C4-2B (cell line): ENCODE measurements around the gene IGSF22.

Source experiments
- ZFX ChIP-seq: fragments of 450-650 bp; IDR thresholded peaks from 2 replicates; pipeline ENCODE4 v1.6.1; 2017
- TF ChIP-seq, protein P1 (sequence below): fragments of 450-650 bp; conservative IDR thresholded peaks from 2 replicates; pipeline ENCODE4 v1.5.1; 2017; ENCODE audit warnings: mild to moderate bottlenecking

DNA sequence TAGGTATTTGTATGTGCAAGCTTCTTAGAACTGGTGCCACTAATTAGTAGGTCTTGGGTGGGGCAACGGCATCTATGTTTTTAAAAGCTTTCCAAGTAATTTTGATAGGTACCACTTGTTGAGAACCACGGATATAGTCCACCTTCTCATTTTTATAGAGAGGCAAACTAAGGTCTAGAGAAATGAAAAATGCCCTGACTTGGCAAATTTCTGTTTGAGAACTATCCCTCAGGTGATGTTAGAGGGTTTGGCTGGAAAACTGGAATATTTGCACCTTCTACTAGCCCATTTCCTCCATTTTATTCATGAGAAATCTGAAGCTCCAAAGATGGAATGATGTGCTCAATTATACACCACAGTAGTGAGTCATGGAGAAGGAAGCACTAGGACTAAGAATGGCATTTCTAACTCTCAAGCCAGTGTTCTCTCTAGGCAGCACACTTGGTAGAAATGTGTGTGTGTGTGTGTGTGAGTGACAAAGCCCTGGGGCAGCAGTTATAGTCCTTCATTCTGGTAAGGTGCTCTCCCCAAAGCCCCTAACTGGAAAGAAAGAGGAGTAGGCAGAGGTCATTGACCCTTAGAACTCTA lies 29.3 kb downstream of the IGSF22 start:
- TF ChIP-seq, protein P1, sequence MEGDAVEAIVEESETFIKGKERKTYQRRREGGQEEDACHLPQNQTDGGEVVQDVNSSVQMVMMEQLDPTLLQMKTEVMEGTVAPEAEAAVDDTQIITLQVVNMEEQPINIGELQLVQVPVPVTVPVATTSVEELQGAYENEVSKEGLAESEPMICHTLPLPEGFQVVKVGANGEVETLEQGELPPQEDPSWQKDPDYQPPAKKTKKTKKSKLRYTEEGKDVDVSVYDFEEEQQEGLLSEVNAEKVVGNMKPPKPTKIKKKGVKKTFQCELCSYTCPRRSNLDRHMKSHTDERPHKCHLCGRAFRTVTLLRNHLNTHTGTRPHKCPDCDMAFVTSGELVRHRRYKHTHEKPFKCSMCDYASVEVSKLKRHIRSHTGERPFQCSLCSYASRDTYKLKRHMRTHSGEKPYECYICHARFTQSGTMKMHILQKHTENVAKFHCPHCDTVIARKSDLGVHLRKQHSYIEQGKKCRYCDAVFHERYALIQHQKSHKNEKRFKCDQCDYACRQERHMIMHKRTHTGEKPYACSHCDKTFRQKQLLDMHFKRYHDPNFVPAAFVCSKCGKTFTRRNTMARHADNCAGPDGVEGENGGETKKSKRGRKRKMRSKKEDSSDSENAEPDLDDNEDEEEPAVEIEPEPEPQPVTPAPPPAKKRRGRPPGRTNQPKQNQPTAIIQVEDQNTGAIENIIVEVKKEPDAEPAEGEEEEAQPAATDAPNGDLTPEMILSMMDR, result no peak
- TF ChIP-seq ZFX, result no peak
